Prostate gland (tissue), 2 donors: Measurements from ENCODE around the gene IL3RA.
"Not testable (repeated sequence)": the region's sequence is repeated elsewhere in the genome, so short reads cannot be mapped to it uniquely, and the experiment has no call there.

Source experiments
- POLR2AphosphoS5 ChIP-seq: sonication (generic); formaldehyde crosslinking; IDR thresholded peaks from one replicate; pipeline ENCODE4 v1.6.1; 2017; ENCODE audit warnings: antibody characterized with exemption
- TF ChIP-seq, protein P1 (sequence below), 4 experiments: fragments of 200-600 bp in 2 of 4; fragments of 450-650 bp in 2 of 4; sonication (generic) in 2 of 4; IDR thresholded peaks; 1 replicate in 3 of 4; 2 replicates in 1 of 4; pipeline ENCODE4 v1.5.1; 2016 to 2019; ENCODE audit warnings: antibody characterized with exemption in 4 of 4, mild to moderate bottlenecking in 2 of 4, moderate library complexity in 2 of 4

DNA sequence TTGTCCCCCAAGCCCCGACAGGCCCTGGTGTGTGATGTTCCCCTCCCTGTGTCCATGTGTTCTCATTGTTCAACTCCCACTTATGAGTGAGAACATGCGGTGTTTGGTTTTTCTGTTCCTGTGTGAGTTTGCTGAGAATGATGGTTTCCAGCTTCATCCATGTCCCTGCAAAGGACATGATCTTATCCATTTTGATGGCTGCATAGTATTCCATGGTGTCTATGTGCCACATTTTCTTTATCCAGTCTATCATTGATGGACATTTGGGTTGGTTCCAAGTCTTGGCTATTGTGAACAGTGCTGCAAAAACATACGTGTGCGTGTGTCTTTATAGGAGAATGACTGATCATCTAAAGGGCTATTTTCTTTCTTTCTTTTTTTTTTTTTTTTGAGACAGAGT is 4.2 kb upstream of the IL3RA start:
- TF ChIP-seq POLR2AphosphoS5 = not testable (repeated sequence)
- TF ChIP-seq, protein P1, sequence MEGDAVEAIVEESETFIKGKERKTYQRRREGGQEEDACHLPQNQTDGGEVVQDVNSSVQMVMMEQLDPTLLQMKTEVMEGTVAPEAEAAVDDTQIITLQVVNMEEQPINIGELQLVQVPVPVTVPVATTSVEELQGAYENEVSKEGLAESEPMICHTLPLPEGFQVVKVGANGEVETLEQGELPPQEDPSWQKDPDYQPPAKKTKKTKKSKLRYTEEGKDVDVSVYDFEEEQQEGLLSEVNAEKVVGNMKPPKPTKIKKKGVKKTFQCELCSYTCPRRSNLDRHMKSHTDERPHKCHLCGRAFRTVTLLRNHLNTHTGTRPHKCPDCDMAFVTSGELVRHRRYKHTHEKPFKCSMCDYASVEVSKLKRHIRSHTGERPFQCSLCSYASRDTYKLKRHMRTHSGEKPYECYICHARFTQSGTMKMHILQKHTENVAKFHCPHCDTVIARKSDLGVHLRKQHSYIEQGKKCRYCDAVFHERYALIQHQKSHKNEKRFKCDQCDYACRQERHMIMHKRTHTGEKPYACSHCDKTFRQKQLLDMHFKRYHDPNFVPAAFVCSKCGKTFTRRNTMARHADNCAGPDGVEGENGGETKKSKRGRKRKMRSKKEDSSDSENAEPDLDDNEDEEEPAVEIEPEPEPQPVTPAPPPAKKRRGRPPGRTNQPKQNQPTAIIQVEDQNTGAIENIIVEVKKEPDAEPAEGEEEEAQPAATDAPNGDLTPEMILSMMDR (IDR thresholded peaks at IDR 0.05) = not testable (repeated sequence)
